GM10266 (cell line): Measurements from ENCODE around the gene TMEM106A.
"Not testable (repeated sequence)": the region's sequence is repeated elsewhere in the genome, so short reads cannot be mapped to it uniquely, and the experiment has no call there.

Experiments used
- DNase-seq: peaks from one replicate; pipeline ENCODE4 v3.0.0; 2012; ENCODE audit errors: extremely low spot score

Gene TMEM106A

DNA sequence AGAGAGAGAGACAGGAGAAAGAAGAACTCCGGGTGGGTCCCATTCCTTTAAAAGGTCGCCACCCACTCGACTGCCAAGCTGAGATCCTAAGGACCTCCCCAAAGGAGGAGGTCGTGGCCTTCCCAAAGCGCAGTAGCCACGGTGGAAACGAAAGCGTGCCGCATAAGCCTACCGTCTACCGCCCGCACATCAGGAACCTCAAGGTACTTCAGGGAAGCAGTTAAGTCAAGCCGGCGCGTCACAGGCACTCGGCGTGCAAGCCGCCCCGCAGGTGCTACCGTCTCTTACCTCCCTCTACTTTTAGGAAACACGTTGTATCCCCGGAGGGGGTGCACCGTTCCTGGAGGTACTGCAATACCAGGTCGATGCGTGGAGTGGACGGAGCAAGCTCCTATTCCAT is 27.9 kb downstream of the TMEM106A start:
- DNase-seq, result not testable (repeated sequence)

- not testable (repeated sequence) for DNase-seq
These were observed 29.1 kb downstream of the TMEM106A start for GRCh38 chr17:43240596-43241352.

GRCh38 chr17:43246456-43246855 is 34.8 kb downstream of the TMEM106A start:
- not testable (repeated sequence) for DNase-seq
